IMR-90 (cell line): ENCODE data around the gene BRCA1. TPM values are rescaled to one million over a fixed set of nuclear protein-coding genes. Genes with fewer than 3 reads are reported as not detected.
A peak's percentile ranks its signal among the peaks of the same experiment; 100 is the strongest.

Experiments used
- ATAC-seq: fragments of 200-7000 bp; cut with Tn5 transposase; 2 replicates; pipeline ENCODE4 v1.9.1; 2020; ENCODE audit warnings: low read depth, mild to moderate bottlenecking, moderate library complexity
- BruUV-seq: library from RNA; stranded (reverse); fragments of 400-500 nt; replicated peaks from 2 replicates; lab custom pipeline; 2021; lab: Mats Ljungman, UMichigan
- CTCF ChIA-PET: fragments of 300-600 bp; formaldehyde crosslinking; extraction: SDS; loops from one replicate; lab custom pipeline; 2021; ENCODE audit warnings: antibody characterized with exemption; lab: Yijun Ruan, JAX
- POLR2A ChIA-PET: fragments of 300-600 bp; sonication (Branson Sonifier 250); formaldehyde crosslinking; loops from one replicate; lab custom pipeline; 2022; ENCODE audit warnings: antibody characterized with exemption; ENCODE audit not compliant: unreplicated experiment; lab: Charles Lee
- DNase-seq: peaks from one replicate; pipeline ENCODE4 v3.0.0; 2013
- H2AFZ ChIP-seq: replicated peaks from 2 replicates; pipeline ENCODE3; 2013; ENCODE audit warnings: low read length, mild to moderate bottlenecking; ENCODE audit not compliant: poor library complexity
- H2AK5ac ChIP-seq: 2 replicates; pipeline ENCODE4 v1.6.1; 2013; ENCODE audit warnings: low read depth, low read length, inconsistent platforms
- H2AK9ac ChIP-seq: replicated peaks from 2 replicates; pipeline ENCODE3; 2013; ENCODE audit warnings: mild to moderate bottlenecking, low read depth, low read length, moderate library complexity; ENCODE audit not compliant: poor library complexity
- H2BK120ac ChIP-seq: 2 replicates; pipeline ENCODE4 v1.6.1; 2013; ENCODE audit warnings: low read depth, low read length, inconsistent platforms
- H2BK15ac ChIP-seq: 3 replicates; pipeline ENCODE4 v1.6.1; 2013; ENCODE audit warnings: low read depth, low read length, inconsistent platforms
- H2BK20ac ChIP-seq: 2 replicates; pipeline ENCODE4 v1.6.1; 2013; ENCODE audit warnings: low read depth, mild to moderate bottlenecking, inconsistent platforms, low read length, moderate library complexity
- H2BK5ac ChIP-seq: 2 replicates; pipeline ENCODE4 v1.6.1; 2013; ENCODE audit warnings: mild to moderate bottlenecking, low read depth, low read length, inconsistent platforms; ENCODE audit not compliant: poor library complexity, severe bottlenecking
- H3K14ac ChIP-seq: replicated peaks from 2 replicates; pipeline ENCODE4 v1.6.1; 2013; ENCODE audit warnings: low read depth, low read length, inconsistent platforms
- H3K18ac ChIP-seq: 2 replicates; pipeline ENCODE4 v1.6.1; 2013; ENCODE audit warnings: low read depth, low read length, control low read depth
- H3K23ac ChIP-seq: 2 replicates; pipeline ENCODE4 v1.6.1; 2013; ENCODE audit warnings: low read depth, low read length, inconsistent platforms
- H3K27ac ChIP-seq: 2 replicates; pipeline ENCODE4 v1.5.1; 2013; ENCODE audit warnings: mild to moderate bottlenecking, control low read depth, low read length; ENCODE audit not compliant: insufficient read depth
- H3K27me3 ChIP-seq: 2 replicates; pipeline ENCODE4 v1.6.1; 2013; ENCODE audit warnings: low read length; ENCODE audit not compliant: control insufficient read depth, insufficient read depth
- H3K36me3 ChIP-seq: 2 replicates; pipeline ENCODE4 v1.6.1; 2013; ENCODE audit warnings: low read length, mixed read lengths; ENCODE audit not compliant: control insufficient read depth, insufficient read depth
- H3K4ac ChIP-seq: 2 replicates; pipeline ENCODE4 v1.6.1; 2013; ENCODE audit warnings: low read depth, low read length, inconsistent platforms
- H3K4me1 ChIP-seq: 2 replicates; pipeline ENCODE4 v1.6.1; 2013; ENCODE audit warnings: low read length, mixed read lengths; ENCODE audit not compliant: control insufficient read depth, insufficient read depth
- H3K4me2 ChIP-seq: 2 replicates; pipeline ENCODE4 v1.6.1; 2013; ENCODE audit warnings: low read depth, mild to moderate bottlenecking, control low read depth, low read length, moderate library complexity
- H3K4me3 ChIP-seq: 2 replicates; pipeline ENCODE4 v1.5.1; 2013; ENCODE audit warnings: low read depth, mild to moderate bottlenecking, control low read depth, low read length, moderate library complexity; ENCODE audit not compliant: insufficient read depth
- H3K56ac ChIP-seq: 2 replicates; pipeline ENCODE4 v1.6.1; 2013; ENCODE audit warnings: low read length, inconsistent platforms; ENCODE audit not compliant: insufficient read depth; ENCODE audit errors: extremely low read depth
- H3K79me1 ChIP-seq, 2 experiments: 2 replicates each; pipeline ENCODE4 v1.6.1; 2013; ENCODE audit warnings: low read length in 2 of 2, inconsistent platforms in 1 of 2, low read depth in 1 of 2
- H3K9ac ChIP-seq: 2 replicates; pipeline ENCODE4 v1.6.1; 2013; ENCODE audit warnings: low read depth, low read length, control low read depth
- H3K9me1 ChIP-seq: 2 replicates; pipeline ENCODE4 v1.6.1; 2013; ENCODE audit warnings: low read length, inconsistent platforms; ENCODE audit not compliant: insufficient read depth
- H3K9me3 ChIP-seq: 2 replicates; pipeline ENCODE4 v1.6.1; 2013; ENCODE audit warnings: low read length; ENCODE audit not compliant: control insufficient read depth, insufficient read depth
- H4K20me1 ChIP-seq: 2 replicates; pipeline ENCODE4 v1.6.1; 2013; ENCODE audit warnings: low read length, inconsistent platforms; ENCODE audit not compliant: insufficient read depth
- H4K5ac ChIP-seq: 2 replicates; pipeline ENCODE4 v1.6.1; 2013; ENCODE audit warnings: mild to moderate bottlenecking, low read depth, low read length, control low read depth
- H4K8ac ChIP-seq, 2 experiments: 2 replicates each; pipeline ENCODE4 v1.6.1; 2013; ENCODE audit warnings: low read depth in 2 of 2, low read length in 2 of 2, control low read depth in 1 of 2, inconsistent platforms in 1 of 2
- H4K91ac ChIP-seq: 2 replicates; pipeline ENCODE4 v1.6.1; 2013; ENCODE audit warnings: low read depth, low read length, inconsistent platforms; ENCODE audit not compliant: insufficient read depth
- BHLHE40 ChIP-seq: fragments of 150-350 bp; IDR thresholded peaks from 2 replicates; pipeline ENCODE4 v1.6.1; 2016; ENCODE audit warnings: mild to moderate bottlenecking, low read depth, low read length
- CEBPB ChIP-seq: IDR thresholded peaks from 2 replicates; pipeline ENCODE4 v1.6.1; 2012; ENCODE audit warnings: low read depth, low read length, improper control_type of control experiment
- CHD1 ChIP-seq: IDR thresholded peaks from 2 replicates; pipeline ENCODE4 v1.6.1; 2012; ENCODE audit warnings: low read depth, low read length, improper control_type of control experiment
- FOS ChIP-seq: fragments of 150-350 bp; IDR thresholded peaks from 2 replicates; pipeline ENCODE4 v1.6.1; 2016; ENCODE audit warnings: low read depth, low read length
- MAFK ChIP-seq: IDR thresholded peaks from 2 replicates; pipeline ENCODE4 v1.6.1; 2012; ENCODE audit warnings: low read depth, low read length, improper control_type of control experiment
- NFE2L2 ChIP-seq: fragments of 150-350 bp; IDR thresholded peaks from 2 replicates; pipeline ENCODE4 v1.6.1; 2016; ENCODE audit warnings: low read depth, mild to moderate bottlenecking, low read length
- POLR2A ChIP-seq: IDR thresholded peaks from 2 replicates; pipeline ENCODE4 v1.6.1; 2012; ENCODE audit warnings: mild to moderate bottlenecking, low read depth, low read length
- RAD21 ChIP-seq: IDR thresholded peaks from 2 replicates; pipeline ENCODE4 v1.6.1; 2012; ENCODE audit warnings: low read length, improper control_type of control experiment
- RCOR1 ChIP-seq: IDR thresholded peaks from 2 replicates; pipeline ENCODE4 v1.6.1; 2012; ENCODE audit warnings: mild to moderate bottlenecking, low read length, improper control_type of control experiment; ENCODE audit not compliant: insufficient replicate concordance
- RFX5 ChIP-seq: IDR thresholded peaks from 2 replicates; pipeline ENCODE4 v1.8.0; 2012; ENCODE audit warnings: low read depth, mild to moderate bottlenecking, low read length, moderate library complexity
- SMC3 ChIP-seq: fragments of 150-350 bp; IDR thresholded peaks from 2 replicates; pipeline ENCODE4 v1.6.1; 2016; ENCODE audit warnings: low read depth, mild to moderate bottlenecking, antibody characterized with exemption, low read length, moderate library complexity
- WGBS, 2 experiments: methylation state at CpG; one replicate each; pipeline versions ENCODE4 v1.1.5 to v1.1.7; 2013; ENCODE audit warnings: missing lambda C conversion rate in 2 of 2; ENCODE audit not compliant: insufficient read length in 1 of 2; ENCODE audit errors: extremely low coverage in 2 of 2; 5-methylcytosine and 5-hydroxymethylcytosine counted together
- dilution Hi-C: fragments of 300-500 bp; cut with HindIII; formaldehyde crosslinking; loops from one replicate; pipeline ENCODE4 v1.14.3; 2018; ENCODE audit warnings: low sequenced_read_pairs; ENCODE audit not compliant: unreplicated experiment
- in situ Hi-C: fragments of 300-500 bp; cut with MboI; formaldehyde crosslinking; loops from 3 replicates; pipeline ENCODE4 v1.14.3; 2019; ENCODE audit warnings: low sequenced_read_pairs, inconsistent platforms, mixed read lengths
- intact Hi-C: fragments of 100-400 bp; cut with micrococcal nuclease; formaldehyde crosslinking; loops from 2 replicates; pipeline ENCODE4 v1.10.0; 2022
- polyA plus RNA-seq, 3 experiments: library from polyadenylated mRNA; depleted of rRNA; stranded (reverse); fragments of >200 nt; gene quantifications; 2 replicates each; pipeline ENCODE4 v1.2.3, GENCODE V29; 2012; ENCODE audit warnings: low replicate concordance in 1 of 3
- total RNA-seq: library from RNA; depleted of rRNA; stranded (reverse); fragments of >200 nt; gene quantifications from 2 replicates; pipeline ENCODE4 v1.2.3, GENCODE V29; 2012
- TF ChIP-seq, protein P1 (sequence below): conservative IDR thresholded peaks from 2 replicates; pipeline ENCODE4 v1.5.1; 2012; ENCODE audit warnings: mild to moderate bottlenecking, low read depth, low read length, improper control_type of control experiment
- TF ChIP-seq, protein P2 (sequence below): fragments of 150-350 bp; IDR thresholded peaks from 2 replicates; pipeline ENCODE4 v1.6.1; 2016; ENCODE audit warnings: low read depth, mild to moderate bottlenecking, low read length, moderate library complexity, borderline replicate concordance
- TF ChIP-seq, protein P3 (sequence below): fragments of 150-350 bp; IDR thresholded peaks from 2 replicates; pipeline ENCODE4 v1.6.1; 2017; ENCODE audit warnings: mild to moderate bottlenecking, antibody characterized with exemption, low read length, low read depth

The BRCA1 gene
- total and polyA plus RNA-seq, 2 of the 4 experiments (the other 2 are of a cell fraction): 8.3 to 17.7 TPM

DNA sequence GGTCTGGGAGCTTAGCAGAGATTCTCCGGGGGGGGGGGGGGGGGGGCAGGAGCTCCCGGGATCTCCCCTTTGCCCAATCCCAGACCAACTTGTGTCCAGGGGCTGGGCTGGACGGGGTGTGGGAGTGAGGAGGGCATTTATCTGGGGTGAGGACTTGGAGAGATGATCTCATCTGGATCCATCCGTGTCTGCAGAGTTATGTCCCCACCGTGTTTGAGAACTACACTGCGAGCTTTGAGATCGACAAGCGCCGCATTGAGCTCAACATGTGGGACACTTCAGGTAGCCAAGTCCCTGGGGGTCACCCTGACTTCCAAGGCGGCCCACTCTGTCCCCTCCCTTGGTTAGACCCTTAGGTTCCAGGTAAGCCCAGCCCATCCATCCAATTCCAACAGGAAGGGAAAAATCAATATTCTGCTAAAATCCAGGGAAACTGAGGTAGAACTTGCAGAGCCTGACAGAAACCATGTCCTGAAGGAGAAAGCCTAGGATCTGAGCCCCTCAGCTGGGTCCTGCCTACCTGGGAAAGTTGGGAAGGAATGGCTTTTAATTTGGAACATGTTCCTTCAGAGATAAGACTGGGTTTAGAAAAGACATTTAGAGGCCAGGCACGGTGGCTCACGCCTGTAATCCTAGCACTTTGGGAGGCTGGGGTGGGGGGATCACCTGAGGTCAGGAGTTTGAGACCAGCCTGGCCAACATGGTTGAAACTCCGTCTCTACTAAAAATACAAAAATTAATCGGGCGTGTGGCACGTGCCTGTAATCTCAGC is 99.2 kb downstream of the BRCA1 start:
- TF ChIP-seq FOS: no peak
- no peak for TF ChIP-seq RCOR1
- no peak for TF ChIP-seq POLR2A
- TF ChIP-seq MAFK: no peak
- TF ChIP-seq, protein P1, sequence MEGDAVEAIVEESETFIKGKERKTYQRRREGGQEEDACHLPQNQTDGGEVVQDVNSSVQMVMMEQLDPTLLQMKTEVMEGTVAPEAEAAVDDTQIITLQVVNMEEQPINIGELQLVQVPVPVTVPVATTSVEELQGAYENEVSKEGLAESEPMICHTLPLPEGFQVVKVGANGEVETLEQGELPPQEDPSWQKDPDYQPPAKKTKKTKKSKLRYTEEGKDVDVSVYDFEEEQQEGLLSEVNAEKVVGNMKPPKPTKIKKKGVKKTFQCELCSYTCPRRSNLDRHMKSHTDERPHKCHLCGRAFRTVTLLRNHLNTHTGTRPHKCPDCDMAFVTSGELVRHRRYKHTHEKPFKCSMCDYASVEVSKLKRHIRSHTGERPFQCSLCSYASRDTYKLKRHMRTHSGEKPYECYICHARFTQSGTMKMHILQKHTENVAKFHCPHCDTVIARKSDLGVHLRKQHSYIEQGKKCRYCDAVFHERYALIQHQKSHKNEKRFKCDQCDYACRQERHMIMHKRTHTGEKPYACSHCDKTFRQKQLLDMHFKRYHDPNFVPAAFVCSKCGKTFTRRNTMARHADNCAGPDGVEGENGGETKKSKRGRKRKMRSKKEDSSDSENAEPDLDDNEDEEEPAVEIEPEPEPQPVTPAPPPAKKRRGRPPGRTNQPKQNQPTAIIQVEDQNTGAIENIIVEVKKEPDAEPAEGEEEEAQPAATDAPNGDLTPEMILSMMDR: no peak
- TF ChIP-seq, protein P2, sequence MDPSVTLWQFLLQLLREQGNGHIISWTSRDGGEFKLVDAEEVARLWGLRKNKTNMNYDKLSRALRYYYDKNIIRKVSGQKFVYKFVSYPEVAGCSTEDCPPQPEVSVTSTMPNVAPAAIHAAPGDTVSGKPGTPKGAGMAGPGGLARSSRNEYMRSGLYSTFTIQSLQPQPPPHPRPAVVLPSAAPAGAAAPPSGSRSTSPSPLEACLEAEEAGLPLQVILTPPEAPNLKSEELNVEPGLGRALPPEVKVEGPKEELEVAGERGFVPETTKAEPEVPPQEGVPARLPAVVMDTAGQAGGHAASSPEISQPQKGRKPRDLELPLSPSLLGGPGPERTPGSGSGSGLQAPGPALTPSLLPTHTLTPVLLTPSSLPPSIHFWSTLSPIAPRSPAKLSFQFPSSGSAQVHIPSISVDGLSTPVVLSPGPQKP: no peak
- TF ChIP-seq CHD1: no peak
- TF ChIP-seq, protein P3, sequence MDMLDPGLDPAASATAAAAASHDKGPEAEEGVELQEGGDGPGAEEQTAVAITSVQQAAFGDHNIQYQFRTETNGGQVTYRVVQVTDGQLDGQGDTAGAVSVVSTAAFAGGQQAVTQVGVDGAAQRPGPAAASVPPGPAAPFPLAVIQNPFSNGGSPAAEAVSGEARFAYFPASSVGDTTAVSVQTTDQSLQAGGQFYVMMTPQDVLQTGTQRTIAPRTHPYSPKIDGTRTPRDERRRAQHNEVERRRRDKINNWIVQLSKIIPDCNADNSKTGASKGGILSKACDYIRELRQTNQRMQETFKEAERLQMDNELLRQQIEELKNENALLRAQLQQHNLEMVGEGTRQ: no peak
- TF ChIP-seq RAD21: no peak
- TF ChIP-seq NFE2L2: no peak
- no peak for TF ChIP-seq SMC3
- TF ChIP-seq BHLHE40: no peak
- no peak for TF ChIP-seq RFX5
- no peak for TF ChIP-seq CEBPB
- H3K4me2 ChIP-seq: no peak overlapping the region
- peak overlapping the region; percentile 78 for H2AK9ac ChIP-seq
- H3K27ac ChIP-seq: no peak overlapping the region
- H3K79me1 ChIP-seq: peaks cover 0 to 9% of the 10 kb centered on the region in 2 experiments; a peak in 3 of 4 replicates
- no peak for ATAC-seq
- no peak overlapping the region for H3K4ac ChIP-seq
- WGBS, 2 experiments: 67% methylated on average over 10 of the region's 16 CpGs; no CpG with 5 or more reads in 1 of the 2 experiments
- no peak overlapping the region for H3K56ac ChIP-seq
- no peaks in the 10 kb centered on the region; the same call in 1 of the 2 replicates for H3K9me1 ChIP-seq
- H3K23ac ChIP-seq: no peak overlapping the region
- H2BK20ac ChIP-seq: no peak overlapping the region
- H2BK120ac ChIP-seq: no peak overlapping the region
- in situ Hi-C loops (loop anchor here (5.0 kb wide), 1 partner anchor 146 kb away; the partner anchor contains the start of gene NBR1), dilution Hi-C loops (no loop called here), intact Hi-C loops (loop anchor here (2.0 kb wide), 1 partner anchor 313 kb away; no protein-coding TSS in a partner anchor)
- no peak overlapping the region for H2AFZ ChIP-seq
- H3K14ac ChIP-seq: no peak overlapping the region
- no peak overlapping the region for H2BK15ac ChIP-seq
- no peak overlapping the region for H4K91ac ChIP-seq
- no peaks in the 10 kb centered on the region for H3K9me3 ChIP-seq
- no peak overlapping the region for H4K8ac ChIP-seq
- BruUV-seq: no TSS peak
- no peak overlapping the region for H3K4me3 ChIP-seq
- no peak for DNase-seq
- no peak overlapping the region for H2AK5ac ChIP-seq
- H3K27me3 ChIP-seq: peaks cover 4% of the 10 kb centered on the region; the same call in 1 of the 2 replicates
- H3K18ac ChIP-seq: no peak overlapping the region
- H4K5ac ChIP-seq: no peak overlapping the region
- POLR2A ChIA-PET: no interaction called here
- CTCF ChIA-PET: no interaction called here
- no peaks in the 10 kb centered on the region for H3K36me3 ChIP-seq
- H3K9ac ChIP-seq: no peak overlapping the region
- H4K20me1 ChIP-seq: no peaks in the 10 kb centered on the region
- no peak overlapping the region for H2BK5ac ChIP-seq
- peaks cover 4% of the 10 kb centered on the region; the same call in 1 of the 2 replicates for H3K4me1 ChIP-seq
